GM23338 (cell line): Measurements from ENCODE around the gene CALCOCO1. TPM values are rescaled to one million over a fixed set of nuclear protein-coding genes. Genes with fewer than 3 reads are reported as not detected.

Source experiments
- ATAC-seq: fragments of 200-7000 bp; cut with Tn5 transposase; 3 replicates; pipeline ENCODE4 v1.9.1; 2020
- DNase-seq: peaks from one replicate; pipeline ENCODE4 v3.0.0-alpha.2; 2015; ENCODE audit warnings: low spot score
- H2AFZ ChIP-seq: fragments of 200-600 bp; sonication (generic); 2 replicates; pipeline ENCODE4 v1.8.0; 2016; ENCODE audit warnings: antibody characterized with exemption, mild to moderate bottlenecking, moderate library complexity
- H3F3A ChIP-seq: fragments of 200-600 bp; sonication (generic); replicated peaks from 2 replicates; pipeline ENCODE4 v1.8.0; 2017; ENCODE audit warnings: antibody characterized with exemption, mixed run types, low read depth
- H3K27ac ChIP-seq: fragments of 200-600 bp; sonication (generic); 2 replicates; pipeline ENCODE4 v1.6.1; 2016; ENCODE audit warnings: low read depth
- H3K27me3 ChIP-seq: fragments of 200-600 bp; sonication (generic); 2 replicates; pipeline ENCODE4 v1.8.0; 2016; ENCODE audit warnings: mild to moderate bottlenecking, mixed run types, moderate library complexity; ENCODE audit not compliant: insufficient read depth
- H3K36me3 ChIP-seq: fragments of 200-600 bp; sonication (generic); 2 replicates; pipeline ENCODE4 v1.8.0; 2016; ENCODE audit warnings: mild to moderate bottlenecking; ENCODE audit not compliant: insufficient read depth
- H3K4me1 ChIP-seq: fragments of 200-600 bp; sonication (generic); 2 replicates; pipeline ENCODE4 v1.8.0; 2016; ENCODE audit warnings: mild to moderate bottlenecking, moderate library complexity; ENCODE audit not compliant: insufficient read depth
- H3K4me2 ChIP-seq: fragments of 200-600 bp; sonication (generic); 2 replicates; pipeline ENCODE4 v1.7.1; 2017; ENCODE audit warnings: mixed run types
- H3K4me3 ChIP-seq: fragments of 200-600 bp; sonication (generic); 2 replicates; pipeline ENCODE4 v1.6.1; 2016; ENCODE audit warnings: mixed run types
- H3K79me2 ChIP-seq: fragments of 200-600 bp; sonication (generic); replicated peaks from 2 replicates; pipeline ENCODE4 v1.8.0; 2017; ENCODE audit warnings: mild to moderate bottlenecking; ENCODE audit not compliant: insufficient read depth
- H3K9me2 ChIP-seq: fragments of 200-600 bp; sonication (generic); 2 replicates; pipeline ENCODE4 v1.8.0; 2017; ENCODE audit not compliant: insufficient read depth
- H4K20me1 ChIP-seq: fragments of 200-600 bp; sonication (generic); replicated peaks from 2 replicates; pipeline ENCODE4 v1.8.0; 2017; ENCODE audit warnings: mild to moderate bottlenecking; ENCODE audit not compliant: insufficient read depth
- H3K27ac Mint-ChIP-seq: 2 replicates; pipeline ENCODE4 v1.8.0; 2020; ENCODE audit warnings: inconsistent platforms, mild to moderate bottlenecking, moderate library complexity, mixed read lengths
- H3K27me3 Mint-ChIP-seq: 3 replicates; pipeline ENCODE4 v1.8.0; 2022; ENCODE audit warnings: low read depth, mild to moderate bottlenecking, moderate library complexity, mixed read lengths, inconsistent platforms; ENCODE audit not compliant: insufficient read depth, poor library complexity
- H3K36me3 Mint-ChIP-seq: 3 replicates; pipeline ENCODE4 v1.8.0; 2021; ENCODE audit warnings: low read depth, mild to moderate bottlenecking, inconsistent platforms, moderate library complexity, mixed read lengths
- H3K4me1 Mint-ChIP-seq: 3 replicates; pipeline ENCODE4 v1.8.0; 2020; ENCODE audit warnings: mild to moderate bottlenecking, inconsistent platforms, mixed read lengths
- H3K4me3 Mint-ChIP-seq: 3 replicates; pipeline ENCODE4 v1.8.0; 2021; ENCODE audit warnings: moderate library complexity, mild to moderate bottlenecking, inconsistent platforms, mixed read lengths
- H3K9me3 Mint-ChIP-seq: 3 replicates; pipeline ENCODE4 v1.8.0; 2020; ENCODE audit warnings: moderate library complexity, mild to moderate bottlenecking, inconsistent platforms, mixed read lengths
- CREB1 ChIP-seq: fragments of 250-450 bp; sonication (Bioruptor Pico); IDR thresholded peaks from 2 replicates; pipeline ENCODE4 v1.5.0; 2020; ENCODE audit warnings: low read depth, mild to moderate bottlenecking, moderate library complexity
- CTCF ChIP-seq, 2 experiments: fragments of 200-600 bp in 1 of 2; sonication (generic) in 1 of 2; conservative IDR thresholded peaks; 2 replicates each; pipeline versions ENCODE4 v1.5.1 to v1.6.1; 2016 to 2017; ENCODE audit warnings: antibody characterized with exemption in 2 of 2, low read depth in 2 of 2, mild to moderate bottlenecking in 2 of 2, moderate library complexity in 1 of 2
- ETS1 ChIP-seq: IDR thresholded peaks from 2 replicates; pipeline ENCODE4 v1.6.1; 2016; ENCODE audit warnings: antibody characterized with exemption
- EZH2 ChIP-seq: fragments of 200-600 bp; sonication (generic); IDR thresholded peaks from one replicate; pipeline ENCODE4 v1.8.0; 2017; ENCODE audit warnings: antibody characterized with exemption, mild to moderate bottlenecking, low read depth; ENCODE audit not compliant: unreplicated experiment
- JUNB ChIP-seq: IDR thresholded peaks from one replicate; pipeline ENCODE4 v1.6.1; 2016; ENCODE audit warnings: antibody characterized with exemption; ENCODE audit not compliant: unreplicated experiment
- POLR2AphosphoS5 ChIP-seq: IDR thresholded peaks from 2 replicates; pipeline ENCODE4 v1.6.1; 2016; ENCODE audit warnings: antibody characterized with exemption, low read depth
- STAT1 ChIP-seq: IDR thresholded peaks from one replicate; pipeline ENCODE4 v1.6.1; 2016; ENCODE audit warnings: antibody characterized with exemption; ENCODE audit not compliant: unreplicated experiment
- ZNF114 ChIP-seq: fragments of 250-450 bp; sonication (Bioruptor Pico); IDR thresholded peaks from 2 replicates; pipeline ENCODE4 v1.5.0; 2020; ENCODE audit warnings: mild to moderate bottlenecking, moderate library complexity
- ZNF462 ChIP-seq: fragments of 250-450 bp; sonication (Bioruptor Pico); IDR thresholded peaks from 2 replicates; pipeline ENCODE4 v1.5.0; 2020; ENCODE audit warnings: mild to moderate bottlenecking, moderate library complexity
- polyA plus RNA-seq: library from polyadenylated mRNA; unstranded; fragments of >200 nt; fragmentation: Nextera tagmentation; extraction: Ambion mirVana; gene quantifications from 2 replicates; pipeline ENCODE4 v1.2.1, GENCODE V29; 2016
- total RNA-seq: library from RNA; depleted of rRNA; stranded (reverse); fragments of >200 nt; shearing (Covaris generic); gene quantifications from 2 replicates; pipeline ENCODE4 v1.2.3, GENCODE V29; 2014

Gene CALCOCO1
- total and polyA plus RNA-seq, 2 experiments from 2014 or later, result 6.5 to 20.4 TPM

- TF ChIP-seq ZNF462 (CRISPR knock-in tag) (no peak), POLR2AphosphoS5 (no peak), JUNB (no peak), CREB1 (CRISPR knock-in tag) (no peak)
These were observed 49.6 kb upstream of the CALCOCO1 start (continued) for GRCh38 chr12:53776872-53777271.

- H3K4me2 ChIP-seq, result no peak overlapping the region
- no peak for DNase-seq
- no peaks in the 10 kb centered on the region; the same call in 1 of the 2 replicates for H4K20me1 ChIP-seq
- no peak overlapping the region for H3K4me3 Mint-ChIP-seq
- no peaks in the 10 kb centered on the region for H3K79me2 ChIP-seq
- H3K27ac ChIP-seq, result no peak overlapping the region
- peaks cover 7% of the 10 kb centered on the region; the same call in 1 of the 2 replicates for H3K27me3 ChIP-seq
- no peak overlapping the region for H3K27ac Mint-ChIP-seq
- H3K9me3 Mint-ChIP-seq, result no peaks in the 10 kb centered on the region
- H3K4me1 ChIP-seq, result no peaks in the 10 kb centered on the region
- H3K4me1 Mint-ChIP-seq, result peaks cover 3% of the 10 kb centered on the region
- no peak overlapping the region for H3K4me3 ChIP-seq
- no peak for ATAC-seq
- H3K27me3 Mint-ChIP-seq, result peaks cover 3% of the 10 kb centered on the region
- 0 out of 2 replicates have a peak, but pooled peaks cover 5% of the 10 kb centered on the region for H3K9me2 ChIP-seq
- 0 out of 2 replicates have a peak overlapping the region, but pooled peaks have one; percentile 47 for H2AFZ ChIP-seq
- no peaks in the 10 kb centered on the region for H3K36me3 Mint-ChIP-seq
- H3F3A ChIP-seq, result no peaks in the 10 kb centered on the region
- no peaks in the 10 kb centered on the region for H3K36me3 ChIP-seq
- TF ChIP-seq ETS1, result no peak
- no peak for TF ChIP-seq EZH2
- no peak for TF ChIP-seq STAT1
- TF ChIP-seq ZNF114 (CRISPR knock-in tag), result no peak
- TF ChIP-seq CREB1 (CRISPR knock-in tag), result no peak
- TF ChIP-seq CTCF (conservative IDR thresholded peaks at IDR 0.05; ENCODE audit: low read depth in 2 of 2), result no peak
- TF ChIP-seq JUNB, result no peak
These were observed 48.4 kb upstream of the CALCOCO1 start for GRCh38 chr12:53775478-53776145.
